Smooth muscle cell of the umbilical artery (primary cell): ENCODE measurements around the gene ZNHIT6. TPM values are rescaled to one million over a fixed set of nuclear protein-coding genes. Genes with fewer than 3 reads are reported as not detected.

ENCODE experiments used
- total RNA-seq: library from RNA; depleted of rRNA; stranded (reverse); fragments of >200 nt; gene quantifications from 2 replicates; pipeline ENCODE4 v1.2.3, GENCODE V29; 2014

ZNHIT6 gene, protein sequence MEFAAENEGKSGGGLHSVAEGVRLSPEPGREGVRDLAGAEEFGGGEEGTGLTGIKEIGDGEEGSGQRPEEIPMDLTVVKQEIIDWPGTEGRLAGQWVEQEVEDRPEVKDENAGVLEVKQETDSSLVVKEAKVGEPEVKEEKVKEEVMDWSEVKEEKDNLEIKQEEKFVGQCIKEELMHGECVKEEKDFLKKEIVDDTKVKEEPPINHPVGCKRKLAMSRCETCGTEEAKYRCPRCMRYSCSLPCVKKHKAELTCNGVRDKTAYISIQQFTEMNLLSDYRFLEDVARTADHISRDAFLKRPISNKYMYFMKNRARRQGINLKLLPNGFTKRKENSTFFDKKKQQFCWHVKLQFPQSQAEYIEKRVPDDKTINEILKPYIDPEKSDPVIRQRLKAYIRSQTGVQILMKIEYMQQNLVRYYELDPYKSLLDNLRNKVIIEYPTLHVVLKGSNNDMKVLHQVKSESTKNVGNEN
- total RNA-seq: 10.7 and 15.9 TPM in 2 replicates

DNA sequence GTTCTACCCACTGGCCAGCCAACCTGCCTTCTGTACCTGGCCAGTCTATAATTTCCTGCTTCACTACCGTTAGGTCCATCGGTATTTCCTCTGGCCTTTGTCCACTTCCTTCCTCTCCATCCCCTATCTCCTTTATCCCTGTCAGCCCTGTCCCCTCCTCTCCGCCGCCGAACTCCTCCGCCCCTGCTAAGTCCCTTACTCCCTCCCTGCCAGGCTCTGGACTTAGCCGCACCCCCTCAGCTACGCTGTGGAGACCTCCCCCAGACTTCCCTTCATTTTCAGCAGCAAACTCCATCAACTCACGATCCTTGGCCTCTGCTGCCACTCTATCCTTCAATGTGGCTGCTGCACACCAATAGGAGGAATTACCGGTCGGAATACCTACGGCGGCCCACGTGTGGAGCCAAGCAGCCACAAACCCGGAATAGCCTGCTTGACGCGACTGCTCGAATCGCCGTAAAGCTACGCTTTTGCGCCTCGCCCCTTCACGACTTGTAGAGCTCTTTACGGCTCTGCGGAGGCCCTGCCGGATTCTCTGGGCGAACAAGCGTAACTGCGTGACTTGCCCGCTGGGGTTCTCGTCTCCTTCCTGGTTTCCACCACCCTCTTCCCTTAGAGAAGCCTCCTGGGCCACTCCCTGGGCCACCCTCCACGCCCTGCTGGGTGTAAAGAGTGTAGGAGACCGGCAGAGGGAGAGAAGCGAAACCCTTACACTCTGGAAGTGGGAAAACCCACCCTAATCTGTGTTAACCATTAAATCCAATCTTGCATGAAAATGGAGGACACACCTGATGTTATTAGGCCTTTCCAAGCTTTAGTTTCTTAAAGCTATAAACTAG, at the start of gene ZNHIT6:
Gene ZNHIT6, minus strand, starts transcription at position 444 of the 839 bp plus-strand sequence. Its CDS starts 149 bp downstream, at position 295.

Other genes starting within 250 kb of the ZNHIT6 start
- gene DDAH1, start 243.3 kb downstream of the ZNHIT6 start, total RNA-seq: 41.3 and 79.6 TPM in 2 replicates
- 141 and 266 TPM in 2 replicates for gene CCN1, start 127.7 kb downstream of the ZNHIT6 start, total RNA-seq